Transverse colon (tissue), 3 donors: ENCODE results near the gene PCP4.

ENCODE experiments used
- CTCF ChIP-seq, 5 experiments: fragments of 200-600 bp in 3 of 5; fragments of 450-650 bp in 2 of 5; sonication (generic) in 3 of 5; IDR thresholded peaks; 1 replicate in 2 of 5; 2 replicates in 3 of 5; pipeline ENCODE4 v1.5.1; 2016 to 2017; ENCODE audit warnings: antibody characterized with exemption in 5 of 5, inconsistent platforms in 3 of 5, mild to moderate bottlenecking in 2 of 5, moderate library complexity in 1 of 5
- POLR2A ChIP-seq: fragments of 450-650 bp; IDR thresholded peaks from one replicate; pipeline ENCODE4 v1.6.1; 2016; ENCODE audit warnings: antibody characterized with exemption, mild to moderate bottlenecking, moderate library complexity

- TF ChIP-seq CTCF (IDR thresholded peaks at IDR 0.05), result no peak
- no peak for TF ChIP-seq POLR2A
These were observed 15.1 kb upstream of the PCP4 start for GRCh38 chr21:39852021-39852721.
